NCI-H510A (cell line): Measurements from ENCODE around the gene ZNF512B.

ENCODE experiments used
- DNase-seq: peaks from one replicate; lab custom pipeline; 2025; lab: John Stamatoyannopoulos, UW

The ZNF512B gene

DNA sequence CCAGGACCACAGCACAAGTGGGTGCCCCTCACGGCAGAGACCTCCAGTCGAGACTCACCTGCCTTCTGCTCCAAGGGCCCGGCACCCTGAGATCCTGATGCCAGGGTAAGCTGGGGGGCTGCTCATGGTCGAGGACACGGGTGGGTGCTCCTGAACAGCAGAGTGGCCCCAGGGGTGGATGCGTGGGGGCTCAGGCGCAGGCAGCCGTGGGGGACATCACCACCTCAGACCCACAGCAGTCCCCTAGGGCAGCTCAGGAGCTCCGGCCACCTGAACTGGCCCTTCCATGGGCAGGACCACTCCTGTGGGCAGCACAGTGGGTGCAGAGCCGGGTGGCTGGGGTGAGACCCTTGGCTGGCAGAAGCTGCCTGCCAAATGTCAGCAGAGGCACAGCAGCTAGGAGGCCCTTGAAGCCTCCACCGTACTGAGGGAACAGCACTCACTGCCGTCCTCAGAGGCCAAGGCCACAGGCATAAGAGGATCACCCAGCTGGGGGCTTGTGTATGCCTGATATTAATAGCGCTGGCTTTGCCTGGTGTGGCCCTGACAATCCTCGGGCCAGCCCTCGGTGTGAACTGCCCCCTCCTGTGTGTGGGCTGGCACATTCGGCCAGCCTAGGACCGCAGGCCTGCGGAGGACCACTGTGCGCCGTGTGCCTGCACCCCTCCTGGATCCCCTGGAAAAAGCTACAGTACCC, 18.9 kb downstream of the ZNF512B start:
- DNase-seq: no peak

DNA sequence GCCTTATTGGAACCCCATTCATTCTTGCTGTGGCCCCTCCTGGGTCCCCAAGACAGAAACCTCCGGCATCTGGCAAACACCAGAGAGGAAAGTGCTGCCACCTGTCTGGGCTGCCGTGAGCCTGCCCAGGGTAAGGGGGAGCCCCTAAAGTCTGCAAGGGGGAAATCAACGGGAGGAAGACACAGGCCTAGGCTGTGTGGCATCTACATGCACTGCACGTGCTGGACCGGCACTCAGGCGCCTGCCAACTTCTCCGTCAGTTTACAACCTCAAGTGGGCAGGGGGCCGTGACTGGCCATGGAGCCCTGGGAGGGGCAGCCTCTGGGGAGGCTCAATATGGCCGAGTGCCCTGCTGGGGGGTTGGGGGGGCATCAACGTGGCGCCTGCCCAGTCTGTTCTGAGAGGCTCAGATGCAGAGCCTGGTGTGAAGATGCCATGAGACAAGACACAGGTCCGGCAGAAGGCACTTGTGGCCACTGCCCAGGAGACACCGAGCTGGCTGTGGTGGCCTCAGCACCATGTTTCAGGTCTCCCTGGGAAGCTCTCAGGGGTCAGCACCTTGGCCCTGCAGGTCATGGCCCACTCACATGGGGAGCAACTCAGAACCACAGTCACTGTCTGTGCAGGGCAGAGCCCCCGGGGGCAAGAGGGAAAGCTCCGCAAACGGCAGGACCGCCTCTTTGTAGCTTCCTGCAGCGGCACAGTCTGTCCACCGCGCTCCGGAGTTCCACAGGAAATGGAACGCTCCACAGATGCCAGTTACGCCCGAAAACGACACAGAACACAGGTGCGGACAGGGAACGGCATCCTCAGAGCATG, 21.9 kb downstream of the ZNF512B start:
- no peak for DNase-seq

DNA sequence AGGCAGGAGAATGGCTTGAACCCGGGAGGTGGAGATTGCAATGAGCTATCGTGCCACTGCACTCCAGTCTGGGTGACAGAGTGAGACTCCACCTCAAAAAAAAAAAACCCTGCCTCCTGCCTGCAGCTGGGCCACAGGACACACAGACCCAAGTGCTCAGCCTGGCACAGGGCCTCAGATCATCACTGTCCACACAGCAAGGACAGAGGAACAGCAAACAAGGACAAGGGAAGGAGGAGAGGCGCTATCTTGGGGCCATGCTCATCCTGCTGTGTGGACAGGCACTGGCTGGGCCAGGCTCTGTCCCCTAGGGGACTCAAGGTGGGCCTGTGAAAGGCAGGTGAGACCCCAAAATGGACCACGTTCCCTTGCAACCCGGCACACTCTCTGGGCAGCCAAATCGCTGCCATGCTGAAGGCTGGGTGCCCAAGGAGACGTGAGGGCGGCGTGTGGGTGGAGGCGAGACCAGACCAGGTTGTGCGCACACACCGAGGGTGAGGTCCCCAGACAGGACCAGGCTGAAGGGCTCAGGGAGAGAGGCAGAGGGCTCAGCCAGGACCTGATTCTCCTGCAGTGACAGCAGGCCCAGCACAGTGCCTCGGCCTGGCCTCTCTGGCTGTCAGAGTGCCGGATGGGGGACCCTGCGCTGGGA, 22.6 kb downstream of the ZNF512B start:
- DNase-seq: no peak

DNA sequence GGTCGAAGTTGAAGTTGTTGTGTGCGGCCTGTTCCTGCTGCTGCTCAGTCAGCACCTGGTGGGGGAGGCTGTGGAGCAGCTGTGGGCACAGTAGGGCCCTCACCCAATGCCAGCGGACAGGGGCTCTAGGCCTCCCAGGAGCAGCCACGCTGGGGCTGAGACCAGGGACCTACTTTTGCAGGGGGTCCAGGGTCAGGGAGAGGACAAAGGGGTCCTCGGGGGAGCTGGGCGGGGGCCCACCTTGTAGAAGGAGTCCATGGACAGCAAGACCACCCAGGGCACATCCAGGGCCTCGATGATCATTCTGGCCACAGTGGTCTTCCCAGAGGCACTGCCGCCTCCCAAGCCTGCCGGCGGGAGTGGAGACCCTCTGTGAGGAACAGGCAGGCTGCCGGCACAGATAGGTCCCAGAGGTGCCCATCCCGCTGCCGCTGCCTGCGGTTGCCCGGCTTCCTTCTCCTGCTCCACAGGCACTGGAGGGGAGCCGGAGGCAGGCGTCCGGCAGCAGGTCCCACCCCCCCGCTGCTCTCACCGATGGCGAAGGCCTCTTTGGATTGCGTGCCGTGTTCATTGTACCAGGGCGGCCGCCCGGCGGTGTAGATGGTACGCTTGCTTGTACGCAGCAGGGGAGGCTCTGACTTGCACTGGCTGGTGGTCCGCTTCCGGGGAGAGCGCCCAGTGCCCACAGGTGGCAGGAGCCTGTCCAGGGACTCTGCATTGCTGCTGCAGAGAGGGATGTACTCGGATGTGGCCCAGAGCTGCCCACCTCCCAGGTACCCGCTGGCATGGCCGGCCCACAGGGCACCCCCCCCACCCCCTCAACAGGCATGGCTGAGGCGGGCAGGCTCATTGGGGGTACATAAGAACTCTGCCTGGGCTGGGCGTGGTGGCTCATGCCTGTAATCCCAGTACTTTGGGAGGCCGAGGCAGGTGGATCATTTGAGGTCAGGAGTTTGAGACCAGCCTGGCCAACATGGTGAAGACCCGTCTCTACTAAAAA, 23.5 kb downstream of the ZNF512B start:
- DNase-seq: no peak

DNA sequence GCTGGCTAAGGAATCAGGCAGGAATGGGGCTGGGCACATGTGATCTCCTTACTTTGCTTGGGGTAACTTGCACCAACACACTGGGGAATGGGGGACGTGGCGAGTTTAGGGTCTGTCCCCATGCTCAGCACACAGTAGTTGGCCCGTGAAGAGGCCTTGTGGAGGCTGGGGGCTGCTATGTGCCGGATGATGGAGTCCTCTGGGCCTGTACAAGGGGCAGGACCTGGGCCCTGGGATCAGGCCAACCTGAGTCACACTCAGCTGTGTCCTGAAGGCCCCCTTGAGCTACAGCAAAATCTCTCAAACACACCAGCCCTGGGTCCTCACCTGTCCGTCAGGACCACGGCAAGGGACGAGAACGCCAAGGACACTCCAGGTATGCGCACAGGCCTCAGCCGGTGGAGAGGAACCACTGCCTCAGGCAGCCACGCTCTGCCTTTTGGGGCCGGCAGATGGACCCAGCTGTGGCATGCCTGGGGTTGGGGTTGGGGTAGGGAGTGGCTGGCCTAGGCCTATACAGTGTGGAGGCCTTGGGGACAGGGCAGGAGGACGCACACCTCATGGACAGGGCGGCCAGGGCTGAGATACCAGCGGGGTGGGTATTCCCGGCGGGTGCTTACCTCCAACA, 24.6 kb downstream of the ZNF512B start:
- DNase-seq: no peak

DNA sequence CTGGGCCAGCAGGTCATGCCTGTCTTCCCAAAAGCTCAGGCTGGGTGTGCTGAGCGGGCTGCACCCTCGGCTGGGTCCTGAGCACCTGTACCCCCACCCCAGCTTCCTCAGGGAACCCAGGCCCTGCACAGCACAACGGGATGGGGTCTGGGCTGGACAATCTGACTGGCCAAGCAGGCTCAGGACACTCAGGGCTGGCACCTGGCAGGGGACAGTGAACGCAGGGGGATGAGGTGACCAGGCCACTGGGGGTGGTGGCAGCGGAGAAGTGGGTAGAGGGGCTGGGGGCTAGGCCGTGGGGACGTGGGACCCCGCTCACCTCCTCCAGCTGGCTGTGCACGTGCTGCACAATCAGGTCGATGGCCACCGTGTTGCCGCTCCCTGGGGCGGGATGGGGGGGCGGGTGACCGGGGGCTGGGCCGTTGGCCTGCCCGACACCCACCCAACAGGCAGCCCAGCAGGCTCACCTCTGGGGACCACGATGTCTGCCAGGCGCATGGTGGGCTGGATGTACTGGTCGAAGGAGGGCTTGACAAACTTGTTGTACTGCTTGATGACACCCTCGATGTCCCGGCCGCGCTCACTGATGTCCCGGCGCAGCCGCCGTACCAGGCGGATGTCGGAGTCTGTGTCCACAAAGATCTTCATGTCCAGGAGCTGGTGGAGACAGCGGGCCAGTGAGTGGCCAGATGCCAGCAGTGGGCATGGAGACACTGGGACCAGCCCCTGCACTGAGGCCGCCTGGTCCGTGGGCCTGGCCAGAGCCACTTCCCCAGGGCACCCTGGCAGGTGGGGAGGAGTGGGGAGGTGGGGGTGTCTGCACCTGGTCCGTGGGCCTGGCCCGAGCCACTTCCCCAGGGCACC, 25.4 kb downstream of the ZNF512B start:
- no peak for DNase-seq

DNA sequence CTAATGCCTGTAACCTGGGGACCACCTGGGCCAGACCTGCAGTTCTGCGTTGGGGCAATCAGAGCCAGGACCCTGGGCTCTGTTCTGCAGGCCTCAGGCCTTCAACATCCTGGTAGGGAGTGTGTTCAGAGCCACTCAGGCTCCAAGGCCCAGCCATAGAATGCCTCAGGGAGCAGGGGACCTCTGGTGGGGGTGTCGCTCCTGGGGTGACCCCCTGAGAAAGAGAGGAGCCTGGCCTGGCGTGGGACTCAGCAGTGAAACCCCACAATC, 26.0 kb downstream of the ZNF512B start:
- DNase-seq: no peak

DNA sequence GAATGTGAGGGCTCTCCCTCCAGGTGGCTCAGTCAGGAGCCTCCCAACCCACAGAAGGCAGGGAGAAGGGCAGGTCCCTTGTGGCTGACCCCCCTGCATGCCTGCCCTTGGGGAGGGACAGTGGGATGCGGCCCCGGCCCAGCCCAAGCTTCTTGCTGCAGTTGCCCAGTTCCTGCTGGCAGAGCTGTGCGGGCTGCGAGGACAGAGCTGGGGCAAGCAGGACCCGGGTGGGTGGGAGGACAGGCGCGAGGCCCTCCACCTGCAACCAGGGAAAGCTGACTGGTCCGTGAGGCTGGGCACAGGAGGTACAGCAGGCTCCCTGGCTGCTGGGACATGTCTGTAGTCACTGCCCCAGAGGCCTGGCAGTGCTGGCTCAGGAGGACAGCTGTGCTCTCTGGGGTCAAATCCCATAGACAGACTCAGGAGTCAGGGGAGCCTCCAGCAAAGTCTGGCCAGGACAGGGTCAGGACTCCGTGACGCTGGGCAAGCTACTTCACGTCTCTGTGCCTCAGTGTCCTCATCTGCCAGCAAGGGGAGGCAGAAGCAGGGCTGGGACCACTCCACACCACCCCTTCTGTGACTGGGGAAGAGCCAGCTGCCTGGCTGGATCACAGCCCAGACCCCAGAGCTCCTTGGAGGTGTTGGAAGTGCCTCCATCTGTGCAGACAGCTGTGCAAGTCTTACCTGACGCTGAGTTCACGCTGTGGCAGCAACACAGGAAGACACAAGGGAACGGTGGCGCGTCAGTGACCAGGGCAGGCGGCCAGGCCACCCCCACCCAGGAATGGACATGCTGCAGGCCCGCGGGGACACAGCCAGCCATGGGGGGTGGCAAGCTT, 26.5 kb downstream of the ZNF512B start:
- DNase-seq: no peak

DNA sequence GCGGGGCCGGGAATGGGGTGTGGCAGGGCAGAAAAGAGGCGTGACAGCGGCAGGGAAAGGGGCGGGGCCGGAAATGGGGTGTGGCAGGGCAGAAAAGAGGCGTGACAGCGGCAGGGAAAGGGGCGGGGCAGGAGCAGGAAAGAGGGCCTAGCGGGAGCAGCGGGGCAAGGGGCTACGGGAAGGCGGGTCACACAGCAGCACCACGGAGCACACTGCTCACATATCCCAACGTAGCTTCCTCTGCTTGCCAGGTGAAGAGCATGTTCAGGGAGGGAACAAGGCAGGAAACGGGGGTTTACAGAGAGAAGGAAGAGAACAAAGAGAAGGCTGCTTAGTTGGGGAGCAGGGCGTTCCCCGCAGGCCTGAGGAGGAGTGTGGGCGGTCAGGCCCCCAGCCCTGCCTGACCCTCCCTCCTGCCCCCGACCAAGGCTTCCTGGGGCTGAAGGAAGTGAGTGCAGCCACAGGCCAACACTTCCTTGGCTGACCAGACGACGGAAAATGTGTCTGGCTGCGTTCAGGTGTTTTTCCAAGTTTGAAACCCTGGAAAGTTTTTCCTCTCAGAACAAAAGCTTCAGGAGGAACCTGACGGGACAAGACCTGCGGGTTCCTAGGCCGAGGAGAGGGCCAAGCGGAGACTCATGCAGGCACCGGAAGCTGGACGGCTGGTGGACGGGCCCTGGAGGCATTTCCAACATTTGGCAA, 27.3 kb downstream of the ZNF512B start:
- no peak for DNase-seq

DNA sequence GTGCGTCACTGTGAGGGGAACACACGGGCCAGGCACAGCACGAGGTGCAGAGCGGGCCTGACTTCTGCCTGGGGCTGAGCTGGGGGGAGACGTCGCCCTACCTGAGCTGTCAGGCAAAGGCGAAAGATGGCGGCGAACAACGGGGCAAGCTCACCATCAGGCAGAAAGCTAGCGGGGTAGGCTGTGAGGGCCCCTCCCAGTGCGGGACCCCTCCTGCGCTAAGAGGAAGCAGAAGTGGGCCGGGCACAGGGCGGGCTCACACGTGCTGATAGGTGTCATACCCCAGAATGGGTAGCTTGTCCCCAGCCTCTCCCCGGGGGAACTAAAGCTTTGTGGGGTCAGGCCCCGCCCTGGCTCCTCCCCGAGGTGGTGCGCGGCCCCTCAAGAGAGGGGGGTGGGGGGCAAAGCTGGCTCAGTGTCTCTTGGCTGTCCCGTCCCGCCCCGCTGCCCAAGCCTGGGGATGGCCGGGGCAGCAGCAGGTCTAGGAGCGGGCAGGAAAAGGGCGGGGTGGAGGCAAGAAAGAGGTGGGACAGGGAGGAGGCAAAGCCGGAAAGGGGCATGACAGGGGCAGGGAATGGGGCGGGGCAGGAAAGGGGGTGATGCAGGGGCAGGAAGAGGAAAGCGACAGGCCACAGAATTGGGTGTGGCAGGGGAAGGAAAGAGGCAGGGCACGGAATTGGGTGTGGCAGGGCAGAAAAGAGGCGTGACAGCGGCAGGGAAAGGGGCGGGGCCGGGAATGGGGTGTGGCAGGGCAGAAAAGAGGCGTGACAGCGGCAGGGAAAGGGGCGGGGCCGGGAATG, 28.2 kb downstream of the ZNF512B start:
- no peak for DNase-seq

DNA sequence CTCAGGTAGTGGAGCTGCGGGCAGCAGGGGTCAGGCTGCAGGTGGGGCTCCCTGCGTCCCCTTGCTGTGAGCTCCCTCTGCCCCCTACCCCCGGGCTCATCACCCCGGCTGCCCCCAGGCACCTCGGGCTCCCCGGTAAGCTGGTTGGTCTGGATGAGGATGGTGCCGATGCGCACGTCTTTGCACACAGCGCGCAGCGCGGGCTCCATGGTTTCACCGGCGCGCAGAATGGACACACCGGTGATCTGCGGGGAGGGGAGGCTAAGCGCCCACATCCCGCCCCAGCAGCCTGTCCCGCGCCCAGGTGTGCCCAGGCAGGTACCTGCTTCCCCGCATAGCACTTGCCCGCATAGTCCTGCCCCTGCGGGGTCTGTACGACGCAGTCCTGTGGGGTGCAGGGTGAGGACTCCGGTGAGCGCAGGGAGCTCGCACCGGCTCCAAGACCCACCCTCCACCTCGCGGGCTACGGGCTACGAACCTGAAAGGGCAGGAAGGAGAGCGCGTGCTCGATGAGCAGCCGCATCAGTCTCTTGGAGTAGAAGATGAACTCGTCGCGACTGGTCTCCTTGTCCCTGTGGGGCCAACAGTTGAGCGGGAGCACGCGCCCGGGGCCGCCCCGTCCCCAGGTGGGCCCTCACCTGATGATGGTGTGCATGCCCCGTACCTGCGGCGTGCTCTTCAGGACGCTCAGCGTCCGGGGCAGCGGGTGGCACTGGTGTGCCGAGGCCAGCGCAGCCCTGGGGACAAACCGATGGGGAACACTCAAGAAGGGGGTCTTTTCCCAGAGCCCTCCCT, 29.1 kb downstream of the ZNF512B start:
- DNase-seq: no peak

DNA sequence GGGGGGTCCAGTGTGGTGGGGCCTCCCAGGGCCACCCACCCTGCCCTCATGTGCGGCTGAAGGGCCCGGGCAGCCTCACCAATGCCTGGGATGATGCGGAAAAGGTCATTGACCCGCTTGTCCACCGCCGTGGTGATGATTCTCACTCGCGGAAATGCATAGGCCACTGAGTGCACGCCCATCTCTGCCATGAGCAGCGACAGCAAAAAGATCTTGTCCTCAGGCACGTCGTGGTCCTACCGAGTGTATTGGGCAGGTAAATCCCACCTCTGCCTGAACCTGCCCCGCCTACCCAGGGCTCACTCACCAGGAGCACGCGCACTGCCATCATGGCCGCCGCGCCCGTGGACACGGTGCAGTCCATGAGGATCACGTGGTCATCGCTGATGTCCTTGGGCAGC, 29.7 kb downstream of the ZNF512B start:
- no peak for DNase-seq

DNA sequence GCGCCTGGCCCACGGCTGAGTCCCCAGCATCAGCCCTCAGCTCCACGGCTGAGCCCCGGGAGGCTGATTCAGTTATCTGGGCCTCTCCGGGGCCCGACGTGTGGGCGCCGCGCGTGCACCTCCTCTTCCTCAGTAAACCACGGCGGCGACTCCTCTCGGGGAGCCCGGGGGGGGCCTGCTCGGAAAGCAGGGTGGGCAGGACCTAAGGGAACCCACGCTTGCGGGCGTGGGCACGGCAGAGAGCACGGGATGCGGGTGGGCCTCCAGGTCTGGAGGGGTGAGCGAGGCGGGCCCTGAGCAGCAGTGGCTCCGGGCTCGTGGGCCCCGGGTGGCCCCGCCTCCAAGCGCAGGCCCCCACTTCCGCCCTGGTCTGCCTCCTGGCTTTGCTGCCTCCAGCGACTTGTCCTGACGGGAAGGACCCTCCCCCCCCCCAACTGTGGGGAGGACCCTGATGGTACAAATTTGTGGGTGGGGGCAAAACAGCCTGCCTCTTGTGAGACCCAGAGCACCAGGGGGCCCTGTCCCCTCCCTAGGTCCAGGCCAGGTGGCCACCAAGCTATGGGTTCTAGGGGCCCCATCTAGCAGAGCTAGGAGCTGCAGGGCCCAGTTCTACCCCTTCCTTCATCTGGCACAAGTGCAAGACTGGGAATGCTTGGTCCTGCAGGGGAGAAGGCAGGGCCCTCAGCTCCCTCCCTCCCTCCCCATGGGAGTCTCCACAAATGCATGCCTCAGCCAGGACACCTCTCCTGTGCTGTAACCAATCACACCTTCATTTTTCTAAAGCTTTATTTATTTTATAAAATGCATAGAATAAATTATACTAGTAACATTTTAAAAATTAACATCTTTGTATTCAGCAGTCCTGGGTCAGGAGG, 30.4 kb downstream of the ZNF512B start:
- no peak for DNase-seq

DNA sequence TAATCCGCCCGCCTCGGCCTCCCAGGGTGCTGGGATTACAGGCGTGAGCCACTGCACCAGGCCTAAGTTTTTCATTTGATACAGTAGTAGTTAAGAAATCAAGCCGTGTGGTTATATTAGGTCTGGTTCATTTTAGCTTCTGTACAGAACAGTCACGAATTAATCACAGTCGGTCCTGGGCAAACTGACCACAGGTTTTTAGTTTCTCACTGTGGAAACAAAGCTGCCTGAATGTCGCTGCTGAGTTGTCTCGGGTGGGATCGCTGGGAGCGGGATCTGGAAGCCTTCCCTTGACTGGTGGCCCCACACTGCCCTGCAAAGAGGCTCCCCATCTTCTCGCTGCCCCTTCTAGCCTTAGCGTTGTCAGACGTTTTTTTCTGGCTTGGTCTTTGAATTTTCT, 32.1 kb downstream of the ZNF512B start:
- DNase-seq: no peak

DNA sequence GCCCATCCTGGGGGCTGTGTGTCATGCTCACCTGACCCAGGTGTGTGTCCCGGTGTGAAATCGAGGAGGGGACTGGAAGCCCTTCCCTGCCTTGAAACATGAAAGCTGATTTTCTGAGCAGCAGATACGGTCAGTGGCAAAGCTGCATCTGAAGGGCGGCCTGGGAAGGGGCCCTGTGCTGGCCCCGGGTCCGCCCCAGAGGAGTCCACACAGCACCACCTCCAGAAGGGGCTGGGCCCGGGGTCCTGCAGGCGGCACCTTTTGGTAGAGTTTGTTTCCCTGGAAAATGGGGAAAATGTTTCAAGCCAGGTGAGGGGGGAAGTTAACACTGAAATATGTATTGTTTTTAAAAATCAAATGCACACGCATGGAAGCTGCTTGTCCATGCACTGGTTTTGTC, 34.3 kb downstream of the ZNF512B start:
- DNase-seq: no peak

DNA sequence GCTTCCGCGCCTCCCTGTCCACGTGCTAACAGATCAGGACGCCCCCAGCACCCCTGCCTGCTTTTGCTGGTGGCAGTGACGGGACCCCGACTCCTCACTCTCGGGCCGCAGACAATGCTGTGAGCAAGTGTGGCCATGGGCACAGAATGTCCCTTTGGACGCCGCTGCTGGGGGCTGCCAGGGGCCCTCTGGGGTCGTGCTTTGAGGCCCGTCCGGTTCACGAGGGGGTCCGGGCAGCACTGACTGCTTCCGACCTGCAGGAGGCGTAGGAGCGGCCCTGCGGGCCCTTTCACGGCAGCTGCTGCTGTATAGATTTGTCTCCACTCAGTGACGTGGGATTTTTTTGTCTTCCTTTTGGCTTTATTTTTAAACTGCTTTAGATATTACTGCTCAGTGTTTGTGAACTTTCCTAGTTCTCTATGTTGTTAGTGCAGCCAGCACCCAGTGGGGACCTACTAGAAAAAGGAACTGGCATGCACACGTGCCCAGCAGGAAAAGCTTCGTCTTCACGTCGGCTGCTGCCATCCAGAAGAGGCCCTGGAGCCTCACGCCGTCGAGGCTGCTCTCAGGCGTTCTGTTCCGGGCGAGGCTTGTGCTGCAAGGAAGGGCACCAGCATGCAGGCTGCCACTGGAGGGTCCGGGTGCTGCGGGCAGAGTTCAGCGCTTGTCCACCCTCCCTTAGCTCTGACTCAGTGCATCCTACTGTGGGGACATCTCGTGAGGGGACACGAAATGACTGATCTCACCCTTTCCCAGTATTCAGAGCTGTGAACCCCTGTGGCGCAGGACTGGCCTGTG, 35.3 kb downstream of the ZNF512B start:
- DNase-seq: no peak
